Kidney (tissue), 14 donors: ENCODE data around the gene ASPHD1. TPM values are rescaled to one million over a fixed set of nuclear protein-coding genes. Genes with fewer than 3 reads are reported as not detected.
"Not testable (repeated sequence)": the region's sequence is repeated elsewhere in the genome, so short reads cannot be mapped to it uniquely, and the experiment has no call there.

ENCODE experiments used
- DNase-seq, 5 donors: peaks; one replicate each; pipeline ENCODE4 v3.0.0-alpha.2; 2013 to 2020
- FAIRE-seq: peaks from 2 replicates; lab custom pipeline; 2012; peaks lifted over from hg19 to GRCh38; lab: Jason Lieb, UNC
- H3K27ac ChIP-seq, 2 donors: one replicate each; pipeline ENCODE4 v1.7.0; 2013; ENCODE audit warnings: low read depth in 2 of 2, low read length in 2 of 2, inconsistent platforms in 1 of 2
- H3K27me3 ChIP-seq: one replicate; pipeline ENCODE4 v1.7.1; 2013; ENCODE audit warnings: low read length, inconsistent platforms; ENCODE audit not compliant: control insufficient read depth, insufficient read depth
- H3K36me3 ChIP-seq, 3 donors: one replicate each; pipeline versions ENCODE4 v1.7.0 to v1.7.1; 2013; ENCODE audit warnings: low read length in 3 of 3, control low read depth in 1 of 3, inconsistent platforms in 1 of 3; ENCODE audit not compliant: insufficient read depth in 3 of 3, control insufficient read depth in 2 of 3
- H3K4me1 ChIP-seq, 3 donors: one replicate each; pipeline versions ENCODE4 v1.7.0 to v1.7.1; 2013; ENCODE audit warnings: low read length in 3 of 3, inconsistent platforms in 1 of 3, low read depth in 1 of 3; ENCODE audit not compliant: control insufficient read depth in 2 of 3, insufficient read depth in 2 of 3
- H3K4me3 ChIP-seq, 3 donors: one replicate each; pipeline versions ENCODE4 v1.7.0 to v1.8.1; 2013; ENCODE audit warnings: low read length in 3 of 3, control low read depth in 1 of 3, inconsistent platforms in 1 of 3
- H3K9ac ChIP-seq, 3 donors: one replicate each; pipeline versions ENCODE4 v1.7.0 to v1.7.1; 2013; ENCODE audit warnings: low read length in 3 of 3, control low read depth in 1 of 3, inconsistent platforms in 1 of 3
- H3K9me3 ChIP-seq, 3 donors: one replicate each; pipeline versions ENCODE4 v1.7.0 to v1.7.1; 2013; ENCODE audit warnings: low read length in 3 of 3, control low read depth in 1 of 3, inconsistent platforms in 1 of 3; ENCODE audit not compliant: control insufficient read depth in 2 of 3, insufficient read depth in 1 of 3
- intact Hi-C: fragments of 100-400 bp; cut with DNase I; formaldehyde crosslinking; loops from one replicate; pipeline ENCODE4 v1.11.1; 2022
- polyA plus RNA-seq: library from polyadenylated mRNA; stranded (reverse); fragments of 350-450 nt; fragmentation: Illumina TruSeq; extraction: RNeasy Lipid Tissue Mini Kit (QIAGEN cat#74804); gene quantifications from one replicate; pipeline ENCODE4 v1.2.3, GENCODE V29; 2014; ENCODE audit warnings: low read depth, low replicate concordance; ENCODE audit not compliant: insufficient read depth
- total RNA-seq: library from RNA; stranded (reverse); fragmentation: NEBNext Ultra II Directional; extraction: Animal tissue kit (Norgen Biotek cat#: 25700); gene quantifications from one replicate; pipeline ENCODE4 v1.2.1, GENCODE V29; 2021
- TF ChIP-seq, protein P1 (sequence below): IDR thresholded peaks from 3 replicates; pipeline ENCODE4 v1.5.1; 2012; ENCODE audit warnings: mild to moderate bottlenecking, moderate library complexity, borderline replicate concordance; ENCODE audit not compliant: insufficient read depth; ENCODE audit errors: extremely low read depth
- donor health status: control.
- donor health status: control.
- donor health status: control.
- donor health status: control.
- donor health status: control.
- donor health status: DM: yes; HTN: yes; CAD: no.
- donor health status: Normal renal cell carcinoma (clear cell type).

ASPHD1 gene
- total and polyA plus RNA-seq, 2 donors from 2014 or later, result 6.1 to 8.9 TPM

DNA sequence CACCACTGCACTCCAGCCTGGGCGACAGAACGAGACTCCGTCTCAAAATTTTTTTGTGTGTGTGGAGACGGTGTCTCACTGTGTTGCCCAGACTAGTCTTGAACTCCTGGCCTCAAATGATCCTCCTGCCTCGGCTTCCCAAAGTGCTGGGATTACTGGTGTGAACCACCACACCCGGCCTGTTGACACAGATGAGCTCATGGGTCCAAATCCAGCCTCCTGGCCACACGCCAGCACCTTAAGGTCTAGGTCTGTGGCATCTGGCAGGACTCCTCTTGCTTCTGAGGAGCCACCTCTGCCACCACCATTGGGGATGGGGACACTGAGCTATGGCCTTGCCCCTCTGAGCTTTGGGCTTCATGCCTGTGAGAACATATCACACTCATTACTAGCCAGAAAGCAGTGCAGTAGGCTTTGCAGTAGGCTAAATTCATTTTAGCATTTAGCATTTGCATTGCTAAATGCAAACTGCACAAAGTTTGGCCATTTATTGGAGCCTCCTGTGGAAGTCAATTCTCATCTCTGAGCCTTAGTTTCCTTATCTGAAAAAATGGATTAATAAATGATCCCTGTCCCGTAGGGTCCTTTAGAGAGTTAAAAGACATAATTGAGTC lies 31.8 kb upstream of the ASPHD1 start:
- no peak overlapping the region for H3K27ac ChIP-seq
- intact Hi-C loops, result no loop called here
- no peak for DNase-seq
- H3K4me1 ChIP-seq, result no peaks in the 10 kb centered on the region
- H3K36me3 ChIP-seq, result no peaks in the 10 kb centered on the region
- no peak overlapping the region for H3K9ac ChIP-seq
- H3K4me3 ChIP-seq, result no peak overlapping the region
- no peaks in the 10 kb centered on the region for H3K9me3 ChIP-seq
- FAIRE-seq, result no peak
- no peaks in the 10 kb centered on the region for H3K27me3 ChIP-seq
- TF ChIP-seq, protein P1, sequence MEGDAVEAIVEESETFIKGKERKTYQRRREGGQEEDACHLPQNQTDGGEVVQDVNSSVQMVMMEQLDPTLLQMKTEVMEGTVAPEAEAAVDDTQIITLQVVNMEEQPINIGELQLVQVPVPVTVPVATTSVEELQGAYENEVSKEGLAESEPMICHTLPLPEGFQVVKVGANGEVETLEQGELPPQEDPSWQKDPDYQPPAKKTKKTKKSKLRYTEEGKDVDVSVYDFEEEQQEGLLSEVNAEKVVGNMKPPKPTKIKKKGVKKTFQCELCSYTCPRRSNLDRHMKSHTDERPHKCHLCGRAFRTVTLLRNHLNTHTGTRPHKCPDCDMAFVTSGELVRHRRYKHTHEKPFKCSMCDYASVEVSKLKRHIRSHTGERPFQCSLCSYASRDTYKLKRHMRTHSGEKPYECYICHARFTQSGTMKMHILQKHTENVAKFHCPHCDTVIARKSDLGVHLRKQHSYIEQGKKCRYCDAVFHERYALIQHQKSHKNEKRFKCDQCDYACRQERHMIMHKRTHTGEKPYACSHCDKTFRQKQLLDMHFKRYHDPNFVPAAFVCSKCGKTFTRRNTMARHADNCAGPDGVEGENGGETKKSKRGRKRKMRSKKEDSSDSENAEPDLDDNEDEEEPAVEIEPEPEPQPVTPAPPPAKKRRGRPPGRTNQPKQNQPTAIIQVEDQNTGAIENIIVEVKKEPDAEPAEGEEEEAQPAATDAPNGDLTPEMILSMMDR, result no peak

GRCh38 chr16:29869067-29869466 lies 31.2 kb upstream of the ASPHD1 start:
- H3K27me3 ChIP-seq, H3K9ac ChIP-seq, H3K4me3 ChIP-seq, FAIRE-seq, H3K4me1 ChIP-seq, H3K36me3 ChIP-seq, DNase-seq, H3K9me3 ChIP-seq, H3K27ac ChIP-seq, intact Hi-C loops: not testable (repeated sequence)

DNA sequence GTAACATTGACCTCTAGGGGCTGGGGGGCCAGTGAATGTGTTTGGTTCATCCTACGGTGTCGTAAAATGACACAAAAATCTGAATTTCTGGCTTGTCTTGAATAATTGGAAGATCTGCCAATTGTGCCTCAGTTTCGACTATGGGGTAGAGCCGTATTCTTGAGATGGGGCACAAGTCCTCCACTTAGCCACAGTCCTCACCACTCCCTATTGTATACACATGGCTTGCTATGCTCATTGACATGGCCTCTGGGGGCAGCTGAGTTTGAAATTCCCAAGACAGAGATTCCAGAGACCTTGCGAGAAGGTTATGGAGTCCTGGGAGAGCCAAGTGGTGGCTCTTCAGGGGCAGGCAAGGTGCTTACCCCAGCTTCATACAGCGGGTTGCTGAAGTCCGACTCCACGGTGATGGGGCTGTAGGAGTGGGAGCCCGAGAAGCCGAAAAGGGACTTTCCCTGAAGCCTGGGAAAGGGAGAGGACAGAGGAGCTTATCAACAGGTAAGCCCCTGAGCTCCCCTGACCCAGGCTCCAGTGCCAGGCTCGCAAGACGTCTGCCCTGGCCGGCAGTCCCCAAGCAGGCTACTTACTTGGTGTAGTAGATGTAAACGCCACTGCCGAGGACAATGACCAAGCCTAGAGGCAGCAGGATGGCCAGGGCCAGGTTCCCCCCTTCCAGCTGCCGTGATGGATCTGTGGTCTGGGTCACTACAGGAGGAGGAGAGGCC lies 28.3 kb upstream of the ASPHD1 start:
- Histone ChIP-seq H3K36me3 (no peaks in the 10 kb centered on the region), H3K4me3 (no peak overlapping the region), H3K9ac (no peak overlapping the region), H3K4me1 (no peaks in the 10 kb centered on the region), H3K27ac (no peak overlapping the region), H3K27me3 (peaks cover 3% of the 10 kb centered on the region), H3K9me3 (no peaks in the 10 kb centered on the region)
- intact Hi-C loops, result no loop called here
- no peak for FAIRE-seq
- DNase-seq, result no peak
- TF ChIP-seq, protein P1, result no peak

- Histone ChIP-seq H3K9me3 (no peaks in the 10 kb centered on the region), H3K27me3 (peaks cover 8% of the 10 kb centered on the region), H3K27ac (no peak overlapping the region), H3K4me3 (no peak overlapping the region), H3K9ac (no peak overlapping the region), H3K36me3 (no peaks in the 10 kb centered on the region), H3K4me1 (no peaks in the 10 kb centered on the region)
- FAIRE-seq (no peak), DNase-seq (no peak)
- intact Hi-C loops, result no loop called here
- TF ChIP-seq, protein P1, result no peak
Measured at GRCh38 chr16:29873319-29873718, 27.0 kb upstream of the ASPHD1 start.
